ENCODE results near the gene CRYBG3. TPM values are rescaled to one million over a fixed set of nuclear protein-coding genes. Genes with fewer than 3 reads are reported as not detected.

Gene CRYBG3
- 6.5 and 7.3 TPM in 2 replicates for total RNA-seq
- long read RNA-seq, partial matches to known transcripts: 12 of 14 reads
- long read RNA-seq, other reads (novel, unspliced or antisense): 2 of 14 reads

DNA sequence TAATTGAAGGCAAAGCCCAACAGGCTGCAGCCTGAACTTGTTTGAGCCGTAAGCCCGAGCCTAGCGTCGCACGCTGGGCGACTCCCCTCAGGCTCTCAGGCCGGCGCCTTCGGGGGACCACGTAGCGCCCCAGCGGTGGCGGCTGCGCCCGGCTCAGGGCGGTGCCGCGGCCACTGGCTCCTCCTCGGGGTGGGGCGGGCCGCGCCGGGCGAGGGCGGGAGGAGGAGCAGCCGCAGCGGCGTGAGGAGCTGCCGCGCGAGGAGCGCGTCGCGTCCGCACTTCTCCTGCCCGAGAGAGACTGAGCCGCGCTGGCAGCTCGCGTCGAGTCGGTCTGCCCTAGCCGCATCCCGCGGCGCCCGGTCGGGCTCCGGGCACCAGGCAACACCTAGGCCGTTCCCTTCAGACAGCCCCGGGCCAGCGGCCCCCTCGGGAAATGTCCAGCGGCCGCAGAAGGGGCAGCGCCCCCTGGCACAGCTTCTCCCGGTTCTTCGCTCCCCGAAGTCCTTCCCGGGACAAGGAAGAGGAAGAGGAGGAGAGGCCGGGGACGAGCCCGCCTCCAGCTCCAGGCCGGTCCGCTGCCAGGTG lies at the start of gene CRYBG3:
TSS of gene CRYBG3 (plus strand) at position 238 of the 585 bp plus-strand sequence. CDS start at position 434, 196 bp downstream.
- Mint-ChIP-seq H3K36me3 (ENCODE audit: low read depth) (no peaks in the 10 kb centered on the region), H3K9me3 (no peaks in the 10 kb centered on the region), H3K4me1 (peaks cover 21% of the 10 kb centered on the region), H3K4me3 (peak within 1 kb of the TSS; percentile 94), H3K27me3 (ENCODE audit: low read depth) (peaks cover 60% of the 10 kb centered on the region), H3K27ac (ENCODE audit: unreplicated experiment) (peak within 1 kb of the TSS; percentile 95)
- peak; percentile 62 for DNase-seq (ENCODE audit: low read depth, low spot score)
- TF ChIP-seq, protein P1, sequence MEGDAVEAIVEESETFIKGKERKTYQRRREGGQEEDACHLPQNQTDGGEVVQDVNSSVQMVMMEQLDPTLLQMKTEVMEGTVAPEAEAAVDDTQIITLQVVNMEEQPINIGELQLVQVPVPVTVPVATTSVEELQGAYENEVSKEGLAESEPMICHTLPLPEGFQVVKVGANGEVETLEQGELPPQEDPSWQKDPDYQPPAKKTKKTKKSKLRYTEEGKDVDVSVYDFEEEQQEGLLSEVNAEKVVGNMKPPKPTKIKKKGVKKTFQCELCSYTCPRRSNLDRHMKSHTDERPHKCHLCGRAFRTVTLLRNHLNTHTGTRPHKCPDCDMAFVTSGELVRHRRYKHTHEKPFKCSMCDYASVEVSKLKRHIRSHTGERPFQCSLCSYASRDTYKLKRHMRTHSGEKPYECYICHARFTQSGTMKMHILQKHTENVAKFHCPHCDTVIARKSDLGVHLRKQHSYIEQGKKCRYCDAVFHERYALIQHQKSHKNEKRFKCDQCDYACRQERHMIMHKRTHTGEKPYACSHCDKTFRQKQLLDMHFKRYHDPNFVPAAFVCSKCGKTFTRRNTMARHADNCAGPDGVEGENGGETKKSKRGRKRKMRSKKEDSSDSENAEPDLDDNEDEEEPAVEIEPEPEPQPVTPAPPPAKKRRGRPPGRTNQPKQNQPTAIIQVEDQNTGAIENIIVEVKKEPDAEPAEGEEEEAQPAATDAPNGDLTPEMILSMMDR (conservative IDR thresholded peaks at IDR 0.05): peak; percentile 38

DNA sequence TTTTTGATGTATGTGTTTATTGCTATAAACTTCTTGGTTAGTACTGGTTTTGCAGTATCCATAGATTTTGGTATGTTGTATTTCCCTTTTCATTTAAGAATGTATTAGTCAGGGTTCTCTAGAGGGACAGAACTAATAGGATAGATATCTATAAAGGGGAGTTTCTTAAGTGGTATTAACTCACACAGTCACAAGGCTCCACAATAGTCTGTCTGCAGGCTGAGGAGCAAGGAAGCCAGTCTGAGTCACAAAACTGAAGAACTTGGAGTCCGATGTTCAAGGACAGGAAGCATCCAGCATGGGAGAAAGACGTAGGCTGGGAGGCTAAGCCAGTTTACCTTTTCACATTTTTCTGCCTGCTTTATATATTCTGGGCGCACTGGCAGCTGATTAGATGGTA lies 48.9 kb upstream of the CRYBG3 start:
- Mint-ChIP-seq H3K27me3 (ENCODE audit: low read depth) (no peaks in the 10 kb centered on the region), H3K9me3 (peaks cover 7% of the 10 kb centered on the region), H3K36me3 (ENCODE audit: low read depth) (peaks cover 43% of the 10 kb centered on the region), H3K27ac (ENCODE audit: unreplicated experiment) (no peak overlapping the region), H3K4me3 (no peak overlapping the region), H3K4me1 (no peaks in the 10 kb centered on the region)
- DNase-seq (ENCODE audit: low read depth, low spot score): no peak
- TF ChIP-seq, protein P1 (conservative IDR thresholded peaks at IDR 0.05): no peak

DNA sequence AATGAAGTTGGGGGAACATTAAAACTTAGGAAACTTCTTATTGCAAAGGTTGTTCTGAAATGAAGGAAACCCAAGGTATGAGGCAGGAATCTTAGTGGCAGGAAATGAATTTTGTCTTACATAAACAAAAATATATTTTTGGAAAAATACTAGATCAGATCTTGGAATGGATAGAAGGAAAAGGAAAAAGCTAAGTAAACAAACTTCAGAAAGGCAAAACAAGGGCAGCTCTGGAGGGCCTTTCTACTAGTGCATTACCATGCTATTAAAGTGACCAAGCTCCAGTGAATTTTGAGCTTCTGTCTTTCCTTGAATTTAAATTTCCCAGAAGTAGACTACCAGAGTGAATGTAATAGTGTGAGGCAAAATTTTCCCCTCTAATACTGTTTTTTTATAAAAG lies 43.7 kb upstream of the CRYBG3 start:
- peaks cover 2% of the 10 kb centered on the region for H3K9me3 Mint-ChIP-seq
- H3K27me3 Mint-ChIP-seq (ENCODE audit: low read depth): no peaks in the 10 kb centered on the region
- no peak for DNase-seq (ENCODE audit: low read depth, low spot score)
- H3K27ac Mint-ChIP-seq (ENCODE audit: unreplicated experiment): no peak overlapping the region
- TF ChIP-seq, protein P1 (conservative IDR thresholded peaks at IDR 0.05): no peak
- no peaks in the 10 kb centered on the region for H3K4me1 Mint-ChIP-seq
- H3K4me3 Mint-ChIP-seq: no peak overlapping the region
- H3K36me3 Mint-ChIP-seq (ENCODE audit: low read depth): peaks cover 10% of the 10 kb centered on the region

DNA sequence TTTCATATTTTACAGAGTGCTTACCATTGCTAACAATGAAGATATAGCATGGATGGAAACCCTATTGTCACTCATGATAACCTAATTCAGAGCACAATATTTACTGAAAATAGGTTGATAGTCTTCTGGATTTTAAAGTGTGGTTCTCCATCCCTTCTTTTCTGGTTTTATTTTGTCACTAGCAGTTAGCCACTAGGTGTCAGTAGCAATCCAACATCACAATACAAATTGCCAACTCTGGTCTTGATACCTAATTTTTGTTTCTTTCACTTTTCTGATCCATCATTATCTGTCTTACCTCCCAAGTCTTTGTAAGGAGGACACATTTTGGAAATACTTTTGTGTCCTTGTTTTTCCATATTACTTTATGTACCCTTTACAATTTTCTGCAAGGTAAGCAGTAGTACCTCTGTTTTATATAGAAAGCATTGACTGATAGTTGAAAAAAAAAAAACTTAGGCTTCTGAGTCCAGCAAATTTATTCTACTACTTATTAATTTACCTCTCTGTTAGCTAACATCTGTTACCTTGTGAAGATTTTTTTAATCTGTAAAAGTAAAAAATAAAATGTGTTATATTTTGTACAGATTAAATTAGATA lies 28.3 kb upstream of the CRYBG3 start:
- no peak overlapping the region for H3K27ac Mint-ChIP-seq (ENCODE audit: unreplicated experiment)
- no peaks in the 10 kb centered on the region for H3K9me3 Mint-ChIP-seq
- DNase-seq (ENCODE audit: low read depth, low spot score): no peak
- no peaks in the 10 kb centered on the region for H3K4me1 Mint-ChIP-seq
- no peaks in the 10 kb centered on the region for H3K27me3 Mint-ChIP-seq (ENCODE audit: low read depth)
- no peaks in the 10 kb centered on the region for H3K36me3 Mint-ChIP-seq (ENCODE audit: low read depth)
- H3K4me3 Mint-ChIP-seq: no peak overlapping the region
- TF ChIP-seq, protein P1 (conservative IDR thresholded peaks at IDR 0.05): peak; percentile 89

DNA sequence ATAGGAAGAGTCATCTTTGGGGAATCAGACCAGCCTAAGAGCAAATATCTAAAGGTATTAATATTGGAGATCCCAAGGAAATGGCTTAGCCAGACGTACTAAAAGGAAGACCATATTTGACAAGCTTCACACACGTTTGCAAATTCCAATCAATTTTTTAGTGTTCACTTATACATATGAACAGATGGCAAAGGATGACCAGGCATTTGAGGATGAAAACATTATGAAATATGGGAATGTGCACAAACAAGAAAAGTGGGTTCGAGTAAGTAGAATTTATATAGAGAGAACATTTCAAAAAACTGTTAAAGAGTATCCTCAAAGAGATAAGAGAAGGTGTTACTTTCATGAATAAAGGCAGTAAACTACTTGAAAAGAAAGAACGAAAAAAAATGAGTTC lies 25.9 kb upstream of the CRYBG3 start:
- no peak overlapping the region for H3K4me3 Mint-ChIP-seq
- no peaks in the 10 kb centered on the region for H3K4me1 Mint-ChIP-seq
- TF ChIP-seq, protein P1 (conservative IDR thresholded peaks at IDR 0.05): no peak
- no peaks in the 10 kb centered on the region for H3K9me3 Mint-ChIP-seq
- no peak for DNase-seq (ENCODE audit: low read depth, low spot score)
- no peak overlapping the region for H3K27ac Mint-ChIP-seq (ENCODE audit: unreplicated experiment)
- no peaks in the 10 kb centered on the region for H3K27me3 Mint-ChIP-seq (ENCODE audit: low read depth)
- no peaks in the 10 kb centered on the region for H3K36me3 Mint-ChIP-seq (ENCODE audit: low read depth)
